Transverse colon (tissue), 4 donors: Measurements from ENCODE around the gene POPDC2. TPM values are rescaled to one million over a fixed set of nuclear protein-coding genes. Genes with fewer than 3 reads are reported as not detected.

Experiments
- DNase-seq: peaks from one replicate; pipeline ENCODE4 v3.0.0-alpha.2; 2019
- H3K27ac ChIP-seq, 4 donors: fragments of 200-600 bp; sonication (generic); 2 replicates each; pipeline ENCODE4 v1.5.1; 2016 to 2018; ENCODE audit warnings: inconsistent platforms in 4 of 4
- H3K27me3 ChIP-seq: fragments of 200-600 bp; sonication (generic); 2 replicates; pipeline ENCODE4 v1.5.1; 2017; ENCODE audit warnings: inconsistent platforms
- H3K36me3 ChIP-seq, 4 donors: fragments of 200-600 bp; sonication (generic); 2 replicates each; pipeline ENCODE4 v1.5.1; 2017 to 2019; ENCODE audit warnings: inconsistent platforms in 4 of 4
- H3K4me1 ChIP-seq, 4 donors: fragments of 200-600 bp; sonication (generic); 2 replicates each; pipeline ENCODE4 v1.5.1; 2017 to 2020; ENCODE audit warnings: inconsistent platforms in 4 of 4
- H3K4me3 ChIP-seq, 4 donors: fragments of 200-600 bp; sonication (generic); 1 replicate in 1 of 4; 2 replicates in 3 of 4; pipeline versions ENCODE4 v1.5.1 to v1.6.1; 2017 to 2019; ENCODE audit warnings: inconsistent platforms in 4 of 4
- H3K9me3 ChIP-seq, 2 donors: fragments of 200-600 bp; sonication (generic); 2 replicates each; pipeline ENCODE4 v1.5.1; 2017 to 2019; ENCODE audit warnings: inconsistent platforms in 2 of 2
- CTCF ChIP-seq, 5 experiments: fragments of 200-600 bp in 3 of 5; fragments of 450-650 bp in 2 of 5; sonication (generic) in 3 of 5; IDR thresholded peaks; 1 replicate in 2 of 5; 2 replicates in 3 of 5; pipeline ENCODE4 v1.5.1; 2016 to 2017; ENCODE audit warnings: antibody characterized with exemption in 5 of 5, inconsistent platforms in 3 of 5, mild to moderate bottlenecking in 2 of 5, moderate library complexity in 1 of 5
- EP300 ChIP-seq: sonication (generic); formaldehyde crosslinking; IDR thresholded peaks from one replicate; pipeline ENCODE4 v1.6.1; 2017; ENCODE audit warnings: antibody characterized with exemption, low read depth
- POLR2A ChIP-seq: fragments of 450-650 bp; IDR thresholded peaks from one replicate; pipeline ENCODE4 v1.6.1; 2016; ENCODE audit warnings: antibody characterized with exemption, mild to moderate bottlenecking, moderate library complexity
- POLR2AphosphoS5 ChIP-seq, 3 donors: sonication (generic); formaldehyde crosslinking; IDR thresholded peaks; one replicate each; pipeline ENCODE4 v1.6.1; 2016; ENCODE audit warnings: antibody characterized with exemption in 3 of 3
- WGBS, 2 donors: methylation state at CpG; one replicate each; pipeline ENCODE4 v1.1.5; 2018; ENCODE audit warnings: low coverage in 1 of 2; 5-methylcytosine and 5-hydroxymethylcytosine counted together
- in situ Hi-C, 4 donors: fragments of 200-750 bp; cut with MboI; loops; one replicate each; pipeline versions ENCODE4 v1.15.0 to v1.15.1; 2017; ENCODE audit warnings: low sequenced_read_pairs in 3 of 4, low pct_ligation_motif_present in 1 of 4, low pct_unique_long_range_greater_than_20kb in 1 of 4
- intact Hi-C: fragments of 100-400 bp; cut with DNase I; formaldehyde crosslinking; loops from one replicate; pipeline ENCODE4 v1.15.1; 2023; ENCODE audit warnings: low total_unique reads
- total RNA-seq, 4 donors: library from RNA; depleted of rRNA; stranded (reverse); fragments of >200 nt; gene quantifications; one replicate each; pipeline ENCODE4 v1.1.0, GENCODE V29; 2016

POPDC2 gene
- total RNA-seq, 4 donors from 2014 or later = 15.0 to 17.7 (median 15.6) TPM

GRCh38 chr3:119620899-119621298 is 39.5 kb downstream of the POPDC2 start:
- WGBS, 2 donors = 87 to 95% methylated on average over 4 to 5 of the region's 5 CpGs
- in situ Hi-C loops = no loop called here
- H3K27me3 ChIP-seq = no peaks in the 10 kb centered on the region
- no peak for TF ChIP-seq POLR2AphosphoS5 (IDR thresholded peaks at IDR 0.05)
- no peak for TF ChIP-seq EP300
- TF ChIP-seq CTCF (IDR thresholded peaks at IDR 0.05) = no peak
- TF ChIP-seq POLR2A = no peak
- intact Hi-C loops = no loop called here
- no peak overlapping the region for H3K4me3 ChIP-seq
- no peak overlapping the region for H3K27ac ChIP-seq
- no peaks in the 10 kb centered on the region for H3K4me1 ChIP-seq
- H3K9me3 ChIP-seq = no peaks in the 10 kb centered on the region
- no peak for DNase-seq
- no peaks in the 10 kb centered on the region for H3K36me3 ChIP-seq

- intact Hi-C loops = no loop called here
- H3K36me3 ChIP-seq = no peaks in the 10 kb centered on the region
- H3K9me3 ChIP-seq = no peaks in the 10 kb centered on the region
- no peak for TF ChIP-seq POLR2A
- no peak for TF ChIP-seq EP300
- no peak overlapping the region for H3K4me3 ChIP-seq
- H3K27me3 ChIP-seq = no peaks in the 10 kb centered on the region
- in situ Hi-C loops = no loop called here
- no peaks in the 10 kb centered on the region for H3K4me1 ChIP-seq
- DNase-seq = no peak
- 68 to 80% methylated on average over 4 to 7 of the region's 7 CpGs for WGBS, 2 donors
- H3K27ac ChIP-seq = no peak overlapping the region
Observed at GRCh38 chr3:119619094-119619493, 41.3 kb downstream of the POPDC2 start.

GRCh38 chr3:119616056-119616455 is 44.3 kb downstream of the POPDC2 start:
- no peaks in the 10 kb centered on the region for H3K36me3 ChIP-seq
- no peak for DNase-seq
- TF ChIP-seq POLR2A = no peak
- no peak for TF ChIP-seq EP300
- no peak for TF ChIP-seq POLR2AphosphoS5 (IDR thresholded peaks at IDR 0.05)
- no peak for TF ChIP-seq CTCF (IDR thresholded peaks at IDR 0.05)
- intact Hi-C loops (no loop called here), in situ Hi-C loops (no loop called here)
- H3K27me3 ChIP-seq = no peaks in the 10 kb centered on the region
- no peaks in the 10 kb centered on the region for H3K4me1 ChIP-seq
- 83 to 91% methylated on average over 3 to 4 of the region's 4 CpGs for WGBS, 2 donors
- H3K4me3 ChIP-seq = no peak overlapping the region
- H3K9me3 ChIP-seq = no peaks in the 10 kb centered on the region
- no peak overlapping the region for H3K27ac ChIP-seq

GRCh38 chr3:119613872-119614271 is 46.5 kb downstream of the POPDC2 start:
- no peaks in the 10 kb centered on the region for H3K9me3 ChIP-seq
- no peak overlapping the region for H3K4me3 ChIP-seq
- no peaks in the 10 kb centered on the region for H3K27me3 ChIP-seq
- TF ChIP-seq POLR2A (no peak), POLR2AphosphoS5 (IDR thresholded peaks at IDR 0.05) (no peak), EP300 (no peak), CTCF (IDR thresholded peaks at IDR 0.05) (no peak)
- 88% methylated on average over 4 of the region's 4 CpGs; no CpG with 5 or more reads in 1 of the 2 donors for WGBS, 2 donors
- intact Hi-C loops (no loop called here), in situ Hi-C loops (no loop called here)
- H3K27ac ChIP-seq = no peak overlapping the region
- H3K4me1 ChIP-seq = no peaks in the 10 kb centered on the region
- DNase-seq = no peak
- H3K36me3 ChIP-seq = no peaks in the 10 kb centered on the region

- Histone ChIP-seq H3K9me3 (no peaks in the 10 kb centered on the region), H3K36me3 (no peaks in the 10 kb centered on the region), H3K4me1 (no peaks in the 10 kb centered on the region), H3K4me3 (no peak overlapping the region), H3K27me3 (no peaks in the 10 kb centered on the region), H3K27ac (no peak overlapping the region)
- 89% methylated on average over 1 of the region's 1 CpG; no CpG with 5 or more reads in 1 of the 2 donors for WGBS, 2 donors
- intact Hi-C loops = no loop called here
- TF ChIP-seq POLR2AphosphoS5 (IDR thresholded peaks at IDR 0.05) (no peak), POLR2A (no peak), CTCF (IDR thresholded peaks at IDR 0.05) (no peak), EP300 (no peak)
- in situ Hi-C loops = no loop called here
- no peak for DNase-seq
Observed at GRCh38 chr3:119613201-119613600, 47.2 kb downstream of the POPDC2 start.
